ENCODE data around the gene SLC16A4.
"Not testable (repeated sequence)": the region's sequence is repeated elsewhere in the genome, so short reads cannot be mapped to it uniquely, and the experiment has no call there.

SLC16A4 gene

DNA sequence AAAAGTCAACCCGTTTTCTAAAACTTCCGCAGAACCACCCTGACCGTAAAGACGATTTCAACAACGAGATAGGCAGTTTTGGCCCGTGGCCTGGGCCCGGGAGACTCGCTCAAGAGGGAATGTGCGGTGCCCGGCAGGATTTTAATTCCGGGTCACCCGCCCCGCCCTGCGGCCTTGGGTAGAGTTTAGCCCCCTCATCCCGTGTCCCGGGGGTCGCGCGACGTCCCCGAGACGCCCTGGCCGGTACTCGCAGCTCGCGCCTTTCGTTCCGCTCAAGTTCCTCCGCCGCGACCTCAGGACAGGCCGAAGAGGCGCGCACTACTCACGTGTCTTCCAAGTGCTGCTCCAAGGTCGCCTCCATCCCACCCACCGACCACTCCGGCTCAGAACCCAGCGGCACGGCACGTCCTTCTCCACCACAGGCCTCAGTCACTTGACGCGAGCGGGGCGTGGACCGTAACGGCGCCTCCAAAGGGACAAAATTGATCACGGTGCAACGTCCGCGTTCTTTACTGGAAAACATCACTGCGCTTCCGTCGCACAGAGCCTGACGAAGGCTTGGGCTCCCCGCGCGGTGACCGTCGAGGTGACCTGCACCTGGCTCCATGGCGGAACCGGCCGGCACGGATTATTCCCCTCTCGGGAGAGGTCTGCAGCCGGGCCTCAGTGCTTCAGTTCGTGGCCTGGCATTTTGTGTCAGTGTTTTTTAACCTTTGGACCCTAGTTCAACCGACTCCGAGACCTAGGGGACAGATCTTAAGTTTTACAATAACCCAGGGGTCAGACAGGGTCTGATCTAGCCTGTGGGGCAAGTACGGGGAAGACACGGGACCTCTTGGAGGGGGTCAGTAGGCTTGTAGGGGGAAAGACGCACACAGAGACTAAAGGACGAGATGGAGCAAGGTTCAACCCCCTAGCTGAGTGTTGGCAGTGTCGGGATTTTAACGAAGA is 16.7 kb upstream of the SLC16A4 start, which contains the start of gene LAMTOR5:
Gene LAMTOR5 (minus strand): TSS at position 435 of the 951 bp plus-strand sequence. CDS start 74 bp downstream, at position 361.
- DNase-seq, result peak; percentile 91 to 95

DNA sequence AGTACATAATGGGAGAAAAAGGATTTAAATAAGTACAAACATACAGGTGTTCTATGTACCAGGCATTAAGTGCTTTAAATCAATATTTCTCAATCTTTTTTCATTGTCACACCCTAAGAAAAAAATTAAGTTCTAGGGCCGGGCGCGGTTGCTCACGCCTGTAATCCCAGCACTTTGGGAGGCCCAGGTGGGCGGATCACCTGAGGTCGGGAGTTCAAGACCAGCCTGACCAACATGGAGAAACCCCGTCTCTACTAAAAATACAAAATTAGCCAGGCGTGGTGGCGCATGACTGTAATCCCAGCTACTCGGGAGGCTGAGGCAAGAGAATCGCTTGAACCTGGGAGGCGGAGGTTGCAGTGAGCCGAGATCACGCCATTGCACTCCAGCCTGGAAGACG is 15.6 kb upstream of the SLC16A4 start:
- not testable (repeated sequence) for DNase-seq

GRCh38 chr1:110404401-110404800 is 13.6 kb upstream of the SLC16A4 start:
- DNase-seq, result no peak

DNA sequence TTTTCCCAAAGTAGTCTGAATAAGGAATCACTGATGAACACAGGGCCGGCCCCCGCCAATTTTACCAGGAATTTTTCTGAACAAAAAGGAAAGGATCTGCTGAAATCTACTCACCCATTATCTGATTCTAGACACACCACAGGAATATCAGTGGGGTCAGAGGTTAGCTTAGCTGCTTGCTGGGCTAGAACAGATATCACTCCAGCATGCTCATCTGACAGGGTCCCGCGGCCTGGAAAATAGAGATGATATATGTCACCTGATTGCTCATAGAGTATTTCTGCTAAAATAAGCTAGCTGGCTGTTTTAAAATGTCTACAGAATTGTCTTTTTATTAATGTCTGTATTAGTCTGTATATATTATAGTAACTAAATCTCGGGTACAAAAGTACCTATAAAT is 13.0 kb upstream of the SLC16A4 start:
- DNase-seq, result no peak

DNA sequence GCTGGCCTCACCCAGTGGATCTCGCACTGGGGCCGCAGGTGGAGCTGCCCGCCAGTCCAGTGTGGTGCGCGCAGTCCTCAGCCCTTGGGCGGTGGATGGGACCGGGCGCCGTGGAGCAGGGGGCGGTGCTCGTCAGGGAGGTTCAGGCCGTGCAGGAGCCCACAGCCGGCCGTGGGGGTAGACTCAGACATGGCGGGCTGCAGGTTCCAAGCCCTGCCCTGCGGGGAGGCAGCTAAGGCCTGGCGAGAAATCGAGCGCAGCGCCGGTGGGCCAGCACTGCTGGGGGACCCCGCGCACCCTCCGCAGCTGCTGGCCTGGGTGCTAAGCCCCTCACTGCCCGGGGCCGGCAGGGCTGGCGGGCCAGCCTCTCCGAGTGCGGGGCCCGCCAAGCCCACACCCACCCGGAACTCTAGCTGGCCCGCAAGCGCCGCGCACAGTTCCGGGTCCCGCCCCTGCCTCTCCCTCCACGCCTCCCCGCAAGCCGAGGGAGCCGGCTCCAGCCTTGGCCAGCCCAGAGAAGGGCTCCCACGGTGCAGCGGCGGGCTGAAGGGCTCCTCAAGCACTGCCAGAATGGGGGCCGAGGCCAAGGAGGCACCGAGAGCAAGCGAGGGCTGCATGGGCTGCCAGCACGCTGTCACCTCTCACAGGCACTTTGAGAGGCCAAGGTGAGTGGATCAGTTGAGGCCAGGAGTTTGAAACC is 5.6 kb upstream of the SLC16A4 start:
- DNase-seq, result not testable (repeated sequence)

DNA sequence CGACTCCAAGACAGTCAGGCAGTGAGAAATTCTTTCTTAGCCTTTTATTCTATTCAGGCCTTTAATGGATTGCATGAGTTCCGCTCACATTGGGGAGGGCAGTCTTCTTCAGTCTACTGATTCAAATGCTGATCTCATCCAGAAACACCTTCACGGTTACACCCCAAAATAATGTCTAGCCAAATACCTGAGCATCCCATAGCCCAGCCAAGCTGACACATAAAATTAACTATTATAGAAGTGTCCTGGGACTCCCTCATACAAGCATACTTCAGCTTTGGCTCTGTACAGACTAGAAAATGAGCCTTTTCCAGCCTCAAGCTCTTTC is 3.6 kb upstream of the SLC16A4 start:
- no peak for DNase-seq

DNA sequence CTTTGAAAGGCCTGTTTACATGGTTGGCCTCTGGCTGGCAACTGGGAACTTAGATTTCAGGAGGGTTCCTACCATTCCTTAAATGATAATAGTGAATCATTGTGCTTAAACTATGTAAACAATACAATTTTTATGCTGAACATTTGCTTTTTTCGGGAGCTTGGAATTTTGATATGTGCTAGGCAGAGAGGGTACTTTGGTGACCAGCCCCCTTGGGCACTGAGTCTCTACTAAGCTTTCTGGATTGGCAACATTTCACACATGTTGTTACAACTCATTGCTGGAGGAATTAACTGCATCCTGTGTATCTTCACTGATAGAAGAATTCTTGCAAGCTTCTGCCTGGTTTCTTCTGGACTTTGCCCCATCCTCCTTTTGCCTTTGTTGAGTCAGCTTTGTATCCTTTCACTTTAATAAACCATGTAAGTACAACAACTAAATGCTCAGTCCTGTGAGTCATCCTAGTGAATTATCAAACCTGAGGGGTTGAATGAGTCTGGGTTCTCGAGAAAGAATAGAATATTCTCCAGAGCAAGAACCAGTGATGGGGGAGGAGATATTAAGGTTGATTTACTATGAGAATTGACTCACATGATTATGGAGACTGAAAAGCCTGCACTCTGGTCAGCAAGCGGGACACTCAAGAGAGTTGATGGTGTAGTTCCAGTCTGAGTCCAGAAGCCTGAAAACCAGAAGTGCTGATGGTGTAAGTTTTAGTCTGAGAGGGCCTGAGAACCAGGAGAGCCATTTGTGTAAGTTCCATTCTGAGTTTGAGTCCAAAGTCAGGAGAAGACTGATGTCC is 3.1 kb upstream of the SLC16A4 start:
- no peak for DNase-seq

DNA sequence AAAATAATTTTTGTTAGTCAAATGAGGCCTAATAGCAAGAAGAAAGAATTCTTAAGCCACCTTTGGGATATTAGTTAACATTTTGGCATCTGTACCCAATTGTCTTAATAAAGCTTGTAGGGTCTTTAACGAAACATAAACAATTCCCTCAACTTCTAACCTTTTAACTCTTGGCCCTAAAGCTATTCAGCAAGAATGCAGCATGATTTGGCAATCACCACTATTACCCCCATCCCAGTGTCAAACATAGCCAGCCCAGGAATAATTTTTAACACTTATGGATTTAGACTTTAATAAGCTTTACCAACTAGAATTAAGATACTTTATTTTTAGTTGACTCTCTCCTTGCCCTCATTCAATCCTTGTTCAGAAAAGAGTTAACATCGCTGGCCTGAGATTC is 2.5 kb upstream of the SLC16A4 start:
- no peak for DNase-seq

- DNase-seq, result no peak
Measured at GRCh38 chr1:110390096-110390495, 730 bp downstream of the SLC16A4 start.

- DNase-seq, result no peak
Measured at GRCh38 chr1:110387048-110387754, 3.6 kb downstream of the SLC16A4 start.

DNA sequence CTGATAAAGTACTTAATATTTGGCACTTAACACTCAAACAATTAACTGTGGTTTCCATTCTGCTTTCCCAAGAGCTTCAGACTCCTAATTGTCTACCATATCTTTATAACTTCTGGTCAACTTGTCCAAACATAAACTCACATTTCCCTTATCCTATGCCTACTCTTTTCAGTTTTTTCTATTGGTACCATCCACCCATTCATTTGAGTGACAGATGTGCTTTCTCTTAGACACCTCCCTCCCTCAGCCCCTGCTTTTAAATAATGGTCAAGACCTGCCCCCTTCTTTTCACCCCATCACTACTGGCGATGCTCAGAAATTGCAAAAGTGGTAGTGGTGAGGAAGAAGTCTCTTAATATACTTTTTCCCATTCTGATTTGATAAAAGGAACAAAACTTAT is 5.5 kb downstream of the SLC16A4 start:
- DNase-seq, result no peak

DNA sequence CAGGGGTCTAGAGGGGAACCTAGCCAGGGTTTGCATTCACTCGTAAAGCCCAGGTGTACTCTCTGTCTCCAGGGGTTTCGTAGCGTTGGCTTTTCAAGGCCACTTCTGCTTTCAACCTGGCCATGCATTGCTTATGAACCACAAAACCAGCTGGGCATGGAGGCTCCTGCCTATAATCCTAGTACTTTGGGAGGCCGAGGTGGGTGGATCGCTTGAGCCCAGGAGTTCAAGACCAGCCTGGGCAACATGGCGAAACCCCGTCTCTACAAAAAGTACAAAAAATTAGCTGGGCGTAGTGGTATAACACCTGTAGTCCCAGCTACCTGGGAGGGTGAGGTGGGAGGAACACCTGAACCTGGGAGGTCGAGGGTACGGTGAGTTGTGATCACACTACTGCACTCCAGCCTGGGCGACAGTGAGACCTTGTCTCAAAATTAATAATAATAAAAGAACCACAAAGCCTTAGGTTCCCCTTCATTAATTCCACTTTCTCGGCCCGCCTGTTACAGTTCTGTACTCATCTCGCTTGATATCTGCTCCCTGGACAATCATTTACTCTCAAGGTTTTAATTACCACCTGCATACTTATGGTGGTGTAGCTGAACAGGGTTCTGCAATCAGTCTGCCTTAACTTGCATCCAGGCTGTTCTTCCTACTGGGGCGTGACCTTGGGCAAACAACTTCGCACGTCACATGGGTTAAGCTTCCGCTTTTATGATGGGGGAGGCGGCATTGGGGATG is 6.1 kb downstream of the SLC16A4 start:
- DNase-seq, result peak in 1 of 2 donors; percentile 66

DNA sequence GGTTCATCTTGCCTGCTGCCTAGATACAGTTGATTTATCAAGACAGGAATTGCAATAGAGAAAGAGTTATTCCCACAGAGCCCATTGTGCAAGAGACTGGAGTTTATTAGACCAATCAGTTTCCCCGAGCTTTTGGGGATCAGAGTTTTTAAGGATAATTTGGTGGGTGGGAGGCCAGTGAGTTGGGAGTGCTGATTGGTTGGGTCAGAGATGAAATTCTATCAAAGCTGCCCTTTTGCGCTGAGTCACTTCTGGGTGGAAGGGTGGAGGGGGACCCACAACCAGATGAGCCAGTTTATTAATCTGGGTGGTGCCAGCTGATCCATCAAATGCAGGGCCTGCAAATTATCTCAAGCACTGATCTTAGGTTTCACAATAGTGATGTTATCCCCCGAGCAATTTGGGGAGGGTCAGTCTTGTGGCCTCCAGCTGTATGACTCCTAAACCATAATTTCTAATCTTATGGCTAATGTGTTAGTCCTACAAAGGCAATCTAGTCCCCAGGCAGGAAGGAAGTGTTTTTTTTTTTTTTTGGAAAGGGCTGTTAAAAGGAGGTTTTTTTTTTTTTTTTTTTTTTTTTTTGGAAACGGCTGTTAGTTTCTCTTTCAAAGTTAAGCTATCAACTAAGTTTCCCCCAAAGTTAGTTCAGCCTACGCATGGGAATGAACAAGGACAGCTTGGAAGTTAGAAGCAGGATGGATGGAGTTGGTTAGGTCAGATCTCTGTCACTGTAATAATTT is 7.4 kb downstream of the SLC16A4 start:
- no peak for DNase-seq

- DNase-seq, result no peak
Measured at GRCh38 chr1:110380672-110381283, 10.0 kb downstream of the SLC16A4 start.

DNA sequence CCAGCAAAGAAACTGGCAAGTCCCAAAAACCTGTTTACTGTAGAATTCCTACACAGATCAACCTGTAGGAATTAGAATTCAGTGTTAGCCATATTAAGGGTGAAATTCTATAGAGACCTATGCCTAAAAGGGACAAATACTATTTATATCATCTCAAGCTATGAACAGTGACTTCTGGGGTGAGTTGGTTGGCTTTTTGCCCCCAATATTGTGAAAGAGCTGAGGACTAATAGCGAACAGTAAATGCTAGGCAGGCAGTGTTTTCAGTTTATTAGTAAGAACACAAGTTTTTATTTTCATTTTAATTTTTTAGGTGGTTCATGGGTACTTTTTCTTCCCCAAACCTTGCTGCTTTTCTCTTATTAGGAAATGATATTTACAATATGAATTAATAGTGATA is 15.3 kb downstream of the SLC16A4 start:
- DNase-seq, result no peak

GRCh38 chr1:110370827-110371226 is 20.0 kb downstream of the SLC16A4 start:
- no peak for DNase-seq

GRCh38 chr1:110364221-110364620 is 26.6 kb downstream of the SLC16A4 start:
- DNase-seq, result no peak

DNA sequence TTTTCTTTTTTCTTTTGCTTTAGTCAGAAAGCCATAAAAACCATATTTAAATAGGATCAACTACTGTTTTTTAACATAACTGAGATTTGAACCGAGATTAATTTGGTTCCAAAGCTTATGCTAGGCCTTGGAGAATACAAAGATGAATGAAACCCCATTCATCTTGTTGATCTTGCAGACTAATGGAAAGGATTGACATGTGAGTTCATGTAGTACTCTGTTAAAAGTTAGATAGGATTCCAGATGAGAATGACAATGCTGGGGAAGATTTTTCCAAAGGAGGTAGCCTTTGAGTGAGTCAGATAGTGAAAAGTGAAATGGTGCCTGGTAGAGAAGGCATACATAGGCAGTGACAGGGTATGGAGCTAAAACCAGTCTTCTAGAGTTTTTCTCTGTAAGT is 29.0 kb downstream of the SLC16A4 start:
- no peak for DNase-seq

DNA sequence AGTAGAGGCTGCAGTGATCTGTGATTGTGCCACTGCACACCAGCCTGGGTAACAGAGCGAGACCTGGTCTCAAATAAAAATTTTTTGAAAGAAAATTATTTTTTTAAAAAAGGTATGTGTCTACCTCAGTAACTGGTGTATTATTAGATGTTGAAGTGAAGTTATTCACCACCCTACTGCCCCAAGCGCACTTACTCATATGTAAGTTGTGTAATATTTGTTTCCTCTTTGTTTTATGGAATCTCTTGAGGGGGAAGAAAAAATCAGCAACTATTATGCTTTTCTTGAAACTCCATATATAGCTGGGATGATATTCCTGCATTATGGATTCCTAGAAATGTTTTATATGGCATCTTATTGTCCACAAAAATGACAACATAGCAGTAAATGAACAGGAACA is 30.4 kb downstream of the SLC16A4 start:
- no peak for DNase-seq

- no peak for DNase-seq
Measured at GRCh38 chr1:110356379-110356778, 34.4 kb downstream of the SLC16A4 start.

DNA sequence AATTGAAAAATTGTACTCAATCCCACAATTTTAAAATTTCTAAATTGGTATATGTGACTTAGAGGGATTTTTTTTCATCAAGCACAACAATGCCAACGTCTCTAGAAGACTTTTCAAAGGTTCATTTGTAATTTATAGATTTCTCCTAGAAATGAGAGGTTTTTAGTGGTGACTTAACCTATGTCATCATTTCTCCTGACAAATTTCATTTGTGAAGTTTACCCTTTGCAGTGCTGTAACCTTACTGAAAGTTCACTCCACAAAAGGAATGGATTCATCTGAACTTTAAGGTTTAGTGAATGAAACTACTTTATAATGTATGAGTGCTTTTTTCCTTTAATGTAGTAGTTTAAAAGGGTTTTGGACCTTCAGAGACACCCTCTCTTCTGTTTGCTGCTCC is 35.5 kb downstream of the SLC16A4 start:
- no peak for DNase-seq
